NCI-H69 (cell line): Measurements from ENCODE around the gene GREM2.
A peak's percentile ranks its signal among the peaks of the same experiment; 100 is the strongest.

ENCODE experiments used
- DNase-seq: peaks from one replicate; lab custom pipeline; 2025; lab: John Stamatoyannopoulos, UW

The GREM2 gene

GRCh38 chr1:240611619-240612480 lies at the start of gene GREM2:
TSS of gene GREM2 (minus strand) at chr1:240612155. CDS start at chr1:240493475, 118,680 bp downstream.
- DNase-seq, result peak; percentile 83

- DNase-seq, result no peak
Observed at GRCh38 chr1:240658312-240658960, 46.5 kb upstream of the GREM2 start.

GRCh38 chr1:240656531-240656930 lies 44.6 kb upstream of the GREM2 start:
- no peak for DNase-seq

GRCh38 chr1:240652961-240653409 lies 41.0 kb upstream of the GREM2 start:
- peak; percentile 44 for DNase-seq

GRCh38 chr1:240652549-240652948 lies 40.6 kb upstream of the GREM2 start:
- peak; percentile 60 for DNase-seq

- no peak for DNase-seq
Observed at GRCh38 chr1:240650877-240651276, 38.9 kb upstream of the GREM2 start.

- DNase-seq, result no peak
Observed at GRCh38 chr1:240649733-240650721, 38.1 kb upstream of the GREM2 start.

- no peak for DNase-seq
Observed at GRCh38 chr1:240646571-240647240, 34.8 kb upstream of the GREM2 start.

GRCh38 chr1:240644732-240645131 lies 32.8 kb upstream of the GREM2 start:
- DNase-seq, result no peak

GRCh38 chr1:240635466-240636256 lies 23.7 kb upstream of the GREM2 start:
- no peak for DNase-seq

- DNase-seq, result no peak
Observed at GRCh38 chr1:240630409-240630808, 18.5 kb upstream of the GREM2 start.

GRCh38 chr1:240621249-240621648 lies 9.3 kb upstream of the GREM2 start:
- DNase-seq, result no peak

GRCh38 chr1:240619906-240620621 lies 8.1 kb upstream of the GREM2 start:
- peak; percentile 29 for DNase-seq

GRCh38 chr1:240619357-240619756 lies 7.4 kb upstream of the GREM2 start:
- DNase-seq, result no peak

GRCh38 chr1:240618946-240619345 lies 7.0 kb upstream of the GREM2 start:
- no peak for DNase-seq

- DNase-seq, result no peak
Observed at GRCh38 chr1:240616018-240616417, 4.1 kb upstream of the GREM2 start.

- no peak for DNase-seq
Observed at GRCh38 chr1:240613356-240614142, 1.6 kb upstream of the GREM2 start.

GRCh38 chr1:240612811-240613210 lies 856 bp upstream of the GREM2 start:
- DNase-seq, result no peak

GRCh38 chr1:240611228-240611618 lies 732 bp downstream of the GREM2 start:
- DNase-seq, result peak; percentile 40
